HCT116 (cell line): ENCODE measurements around the gene WNT11. TPM values are rescaled to one million over a fixed set of nuclear protein-coding genes. Genes with fewer than 3 reads are reported as not detected.

Experiments
- ATAC-seq: fragments of 200-7000 bp; cut with Tn5 transposase; 2 replicates; pipeline ENCODE4 v1.9.1; 2020; ENCODE audit warnings: mild to moderate bottlenecking, moderate library complexity
- BruUV-seq: library from RNA; stranded (reverse); fragments of 400-500 nt; replicated peaks from 2 replicates; lab custom pipeline; 2021; lab: Mats Ljungman, UMichigan
- CTCF ChIA-PET: fragments of 300-600 bp; sonication (Branson Sonifier 250); formaldehyde crosslinking; loops from one replicate; lab custom pipeline; 2021; ENCODE audit warnings: antibody characterized with exemption; lab: Charles Lee
- POLR2A ChIA-PET: fragments of 300-600, 350-600 bp; sonication (Branson Sonifier 250); formaldehyde crosslinking; loops from one replicate; lab custom pipeline; 2021; ENCODE audit warnings: antibody characterized with exemption; lab: Charles Lee
- RAD21 ChIA-PET, 2 experiments: fragments of 300-600 bp; sonication (Branson Sonifier 250); formaldehyde crosslinking; loops; one replicate each; lab custom pipeline; 2023; ENCODE audit warnings: low total read pairs in 2 of 2; ENCODE audit not compliant: uncharacterized antibody in 2 of 2, unreplicated experiment in 2 of 2, low non-redundant PET in 1 of 2; lab: Charles Lee
- DNase-seq: peaks from one replicate; pipeline ENCODE4 v3.0.0-alpha.2; 2010; ENCODE audit warnings: low read depth, low spot score
- H2AFZ ChIP-seq: fragments of 200-600 bp; shearing (Covaris generic), sonication (generic); 2 replicates; pipeline ENCODE4 v1.6.1; 2017; ENCODE audit warnings: low read depth, mixed run types, mixed read lengths, antibody characterized with exemption, low read length; ENCODE audit not compliant: poor library complexity, severe bottlenecking
- H3K27ac ChIP-seq: 2 replicates; pipeline ENCODE4 v1.5.1; 2012; ENCODE audit warnings: low read depth, low read length
- H3K27me3 ChIP-seq: fragments of 200-600 bp; sonication (generic); 2 replicates; pipeline ENCODE4 v1.6.1; 2016; ENCODE audit warnings: mixed run types, low read length, mixed read lengths; ENCODE audit not compliant: insufficient read depth
- H3K36me3 ChIP-seq, 2 experiments: fragments of 200-500 bp in 1 of 2; fragments of 200-600 bp in 1 of 2; sonication (Bioruptor generic) in 1 of 2; sonication (generic) in 1 of 2; 2 replicates each; pipeline versions ENCODE4 v1.5.1 to v1.6.1; 2014 to 2016; ENCODE audit warnings: low read length in 2 of 2, inconsistent platforms in 1 of 2, mixed read lengths in 1 of 2, mixed run types in 1 of 2; ENCODE audit not compliant: insufficient read depth in 2 of 2, control insufficient read depth in 1 of 2
- H3K4me1 ChIP-seq, 2 experiments: fragments of 200-600 bp in 1 of 2; sonication (generic) in 1 of 2; 2 replicates each; pipeline versions ENCODE4 v1.5.1 to v1.6.1; 2012 to 2017; ENCODE audit warnings: low read length in 2 of 2, inconsistent platforms in 1 of 2, mild to moderate bottlenecking in 1 of 2, mixed read lengths in 1 of 2, mixed run types in 1 of 2, moderate library complexity in 1 of 2; ENCODE audit not compliant: insufficient read depth in 2 of 2, control insufficient read depth in 1 of 2
- H3K4me2 ChIP-seq: fragments of 200-600 bp; sonication (generic); 2 replicates; pipeline ENCODE4 v1.6.1; 2017; ENCODE audit warnings: mixed run types, low read length, mixed read lengths
- H3K4me3 ChIP-seq, 2 experiments: fragments of 200-600 bp in 1 of 2; sonication (generic) in 1 of 2; replicated peaks in 1 of 2; 2 replicates each; pipeline ENCODE4 v1.5.1; 2011 to 2016; ENCODE audit warnings: low read length in 2 of 2, control low read depth in 1 of 2, low read depth in 1 of 2, mild to moderate bottlenecking in 1 of 2, mixed read lengths in 1 of 2, mixed run types in 1 of 2
- H3K79me2 ChIP-seq: fragments of 200-600 bp; sonication (generic); 2 replicates; pipeline ENCODE4 v1.6.1; 2017; ENCODE audit warnings: mild to moderate bottlenecking, mixed run types, low read length, moderate library complexity, mixed read lengths; ENCODE audit not compliant: insufficient read depth
- H3K9ac ChIP-seq: fragments of 200-600 bp; sonication (generic); 2 replicates; pipeline ENCODE4 v1.6.1; 2016; ENCODE audit warnings: low read length, mixed read lengths
- H3K9me2 ChIP-seq: fragments of 200-600 bp; sonication (generic), shearing (Covaris generic); 2 replicates; pipeline ENCODE4 v1.6.1; 2017; ENCODE audit warnings: mixed run types, mild to moderate bottlenecking, moderate library complexity; ENCODE audit not compliant: insufficient read depth
- H3K9me3 ChIP-seq, 2 experiments: fragments of 200-500 bp in 1 of 2; fragments of 200-600 bp in 1 of 2; sonication (Bioruptor generic) in 1 of 2; sonication (generic) in 1 of 2; 2 replicates each; pipeline ENCODE4 v1.6.1; 2014 to 2017; ENCODE audit warnings: low read length in 2 of 2, mixed read lengths in 2 of 2, inconsistent platforms in 1 of 2, low read depth in 1 of 2, mild to moderate bottlenecking in 1 of 2, mixed run types in 1 of 2, moderate library complexity in 1 of 2; ENCODE audit not compliant: control insufficient read depth in 1 of 2, insufficient read depth in 1 of 2
- H4K20me1 ChIP-seq: fragments of 200-600 bp; sonication (generic), shearing (Covaris generic); 2 replicates; pipeline ENCODE4 v1.6.1; 2017; ENCODE audit warnings: mixed run types, mild to moderate bottlenecking, moderate library complexity; ENCODE audit not compliant: insufficient read depth
- ATF3 ChIP-seq: IDR thresholded peaks from 2 replicates; pipeline ENCODE4 v1.6.1; 2012
- CTCF ChIP-seq, 3 experiments: fragments of 200-600 bp in 1 of 3; sonication (generic) in 1 of 3; IDR thresholded peaks in 2 of 3; conservative IDR thresholded peaks in 1 of 3; 2 replicates each; pipeline ENCODE4 v1.5.1; 2012 to 2017; ENCODE audit warnings: low read depth in 2 of 3, low read length in 2 of 3, antibody characterized with exemption in 1 of 3, borderline replicate concordance in 1 of 3, control low read depth in 1 of 3, mild to moderate bottlenecking in 1 of 3, mixed read lengths in 1 of 3, mixed run types in 1 of 3, moderate library complexity in 1 of 3; ENCODE audit not compliant: insufficient read depth in 1 of 3
- EGR1 ChIP-seq: IDR thresholded peaks from 2 replicates; pipeline ENCODE4 v1.6.1; 2012; ENCODE audit warnings: low read depth
- ELF1 ChIP-seq: IDR thresholded peaks from 2 replicates; pipeline ENCODE4 v1.6.1; 2012; ENCODE audit warnings: low read depth, borderline replicate concordance
- EZH2 ChIP-seq: fragments of 200-600 bp; sonication (generic); IDR thresholded peaks from 2 replicates; pipeline ENCODE4 v1.6.1; 2017; ENCODE audit warnings: antibody characterized with exemption, mixed run types
- EZH2phosphoT487 ChIP-seq: fragments of 200-600 bp; IDR thresholded peaks from 2 replicates; pipeline ENCODE4 v1.6.1; 2018; ENCODE audit warnings: antibody characterized with exemption, borderline replicate concordance
- FOSL1 ChIP-seq: IDR thresholded peaks from 2 replicates; pipeline ENCODE4 v1.6.1; 2012; ENCODE audit warnings: low read depth
- JUND ChIP-seq: IDR thresholded peaks from 2 replicates; pipeline ENCODE4 v1.6.1; 2012
- MAX ChIP-seq: IDR thresholded peaks from 2 replicates; pipeline ENCODE4 v1.6.1; 2012
- POLR2A ChIP-seq: IDR thresholded peaks from 2 replicates; pipeline ENCODE4 v1.7.0; 2011; ENCODE audit warnings: borderline replicate concordance; ENCODE audit not compliant: insufficient read depth, insufficient read length; ENCODE audit errors: extremely low read depth
- POLR2AphosphoS5 ChIP-seq: IDR thresholded peaks from 2 replicates; pipeline ENCODE4 v1.6.1; 2011; ENCODE audit warnings: mild to moderate bottlenecking, low read depth, low read length, moderate library complexity
- SIN3A ChIP-seq: IDR thresholded peaks from 2 replicates; pipeline ENCODE4 v1.6.1; 2012; ENCODE audit warnings: low read depth
- SP1 ChIP-seq: IDR thresholded peaks from 2 replicates; pipeline ENCODE4 v1.6.1; 2012; ENCODE audit warnings: low read depth
- SRF ChIP-seq: IDR thresholded peaks from 2 replicates; pipeline ENCODE4 v1.6.1; 2012; ENCODE audit warnings: low read depth
- TCF7L2 ChIP-seq: IDR thresholded peaks from 2 replicates; pipeline ENCODE4 v1.7.0; 2011; ENCODE audit warnings: borderline replicate concordance, inconsistent platforms; ENCODE audit not compliant: insufficient read depth, insufficient read length; ENCODE audit errors: extremely low read depth
- YY1 ChIP-seq: IDR thresholded peaks from 2 replicates; pipeline ENCODE4 v1.6.1; 2011; ENCODE audit warnings: low read length, low read depth, moderate library complexity, mild to moderate bottlenecking; ENCODE audit not compliant: insufficient replicate concordance; ENCODE audit errors: extremely low read depth
- ZFX ChIP-seq: fragments of 450-650 bp; IDR thresholded peaks from 2 replicates; pipeline ENCODE4 v1.6.1; 2017
- intact Hi-C: fragments of 100-400 bp; cut with micrococcal nuclease; formaldehyde crosslinking; loops from 2 replicates; pipeline ENCODE4 v1.10.0; 2022
- total RNA-seq: library from RNA; stranded (reverse); gene quantifications from one replicate; pipeline ENCODE4 v1.2.1, GENCODE V29; 2021; ENCODE audit not compliant: unreplicated experiment

WNT11 gene
- total RNA-seq, 1 experiment from 2014 or later, result 1.9 TPM

GRCh38 chr11:76247091-76247490 is 40.8 kb upstream of the WNT11 start:
- no peaks in the 10 kb centered on the region for H3K9me2 ChIP-seq
- H3K79me2 ChIP-seq, result no peaks in the 10 kb centered on the region
- DNase-seq, result no peak
- H3K9ac ChIP-seq, result no peak overlapping the region
- CTCF ChIA-PET, result no interaction called here
- H3K4me2 ChIP-seq, result no peak overlapping the region
- ATAC-seq, result no peak
- no peaks in the 10 kb centered on the region for H4K20me1 ChIP-seq
- no peak overlapping the region for H2AFZ ChIP-seq
- POLR2A ChIA-PET, result no interaction called here
- no TSS peak for BruUV-seq
- RAD21 ChIA-PET, result no interaction called here
- no peaks in the 10 kb centered on the region for H3K9me3 ChIP-seq
- no peak overlapping the region for H3K4me3 ChIP-seq
- peaks cover 0 to 5% of the 10 kb centered on the region in 2 experiments; a peak in 1 of 4 replicates for H3K4me1 ChIP-seq
- intact Hi-C loops, result no loop called here
- no peak overlapping the region for H3K27ac ChIP-seq
- no peaks in the 10 kb centered on the region for H3K36me3 ChIP-seq
- H3K27me3 ChIP-seq, result no peaks in the 10 kb centered on the region
- no peak for TF ChIP-seq ATF3
- no peak for TF ChIP-seq POLR2A

GRCh38 chr11:76246271-76246933 is 40.1 kb upstream of the WNT11 start:
- H3K9me3 ChIP-seq, result no peaks in the 10 kb centered on the region
- TF ChIP-seq TCF7L2 (no peak), JUND (no peak), SIN3A (no peak), POLR2AphosphoS5 (no peak), SRF (no peak), ELF1 (no peak), ATF3 (no peak), POLR2A (no peak), FOSL1 (no peak), MAX (no peak), EZH2 (no peak), EGR1 (no peak), SP1 (no peak), EZH2phosphoT487 (no peak), ZFX (no peak), CTCF (IDR thresholded peaks at IDR 0.05 in 2 of 3, conservative IDR thresholded peaks at IDR 0.05 in 1 of 3; ENCODE audit: borderline replicate concordance in 1 of 3, insufficient read depth in 1 of 3, low read depth in 2 of 3, low read length in 2 of 3) (no peak), YY1 (no peak)
- no peak overlapping the region for H3K9ac ChIP-seq
- no peak overlapping the region for H3K4me3 ChIP-seq
- CTCF ChIA-PET, result no interaction called here
- no peaks in the 10 kb centered on the region for H4K20me1 ChIP-seq
- no peaks in the 10 kb centered on the region for H3K27me3 ChIP-seq
- BruUV-seq, result no TSS peak
- peaks cover 0 to 5% of the 10 kb centered on the region in 2 experiments; a peak in 1 of 4 replicates for H3K4me1 ChIP-seq
- no peak overlapping the region for H2AFZ ChIP-seq
- ATAC-seq (no peak), DNase-seq (no peak)
- POLR2A ChIA-PET, result no interaction called here
- intact Hi-C loops, result no loop called here
- H3K36me3 ChIP-seq, result no peaks in the 10 kb centered on the region
- no peak overlapping the region for H3K4me2 ChIP-seq
- H3K79me2 ChIP-seq, result no peaks in the 10 kb centered on the region
- no peaks in the 10 kb centered on the region for H3K9me2 ChIP-seq
- H3K27ac ChIP-seq, result no peak overlapping the region
- RAD21 ChIA-PET, result no interaction called here
